Endodermal cell (in vitro differentiated cells): ENCODE measurements around the gene STYK1. TPM values are rescaled to one million over a fixed set of nuclear protein-coding genes. Genes with fewer than 3 reads are reported as not detected.

Source experiments
- DNase-seq: peaks from one replicate; pipeline ENCODE4 v3.0.0-alpha.2; 2017
- H3K27ac ChIP-seq: 2 replicates; pipeline ENCODE4 v1.5.1; 2013; ENCODE audit warnings: mild to moderate bottlenecking, low read depth, low read length, moderate library complexity
- H3K27me3 ChIP-seq: 2 replicates; pipeline ENCODE4 v1.6.1; 2013; ENCODE audit warnings: mild to moderate bottlenecking, low read length, moderate library complexity; ENCODE audit not compliant: insufficient read depth, control insufficient read depth, poor library complexity, severe bottlenecking
- H3K36me3 ChIP-seq: 2 replicates; pipeline ENCODE4 v1.7.0; 2013; ENCODE audit warnings: mild to moderate bottlenecking, low read length, moderate library complexity; ENCODE audit not compliant: control insufficient read depth, insufficient read depth
- H3K4me1 ChIP-seq: one replicate; pipeline ENCODE4 v1.7.0; 2013; ENCODE audit warnings: low read length; ENCODE audit not compliant: control insufficient read depth, insufficient read depth
- H3K4me3 ChIP-seq: 2 replicates; pipeline ENCODE4 v1.5.1; 2013; ENCODE audit warnings: mild to moderate bottlenecking, low read length, moderate library complexity
- H3K9ac ChIP-seq: 2 replicates; pipeline ENCODE4 v1.6.1; 2013; ENCODE audit warnings: mild to moderate bottlenecking, low read length, moderate library complexity; ENCODE audit not compliant: poor library complexity, severe bottlenecking; ENCODE audit errors: extremely low read depth
- H3K9me3 ChIP-seq: 2 replicates; pipeline ENCODE4 v1.6.1; 2013; ENCODE audit warnings: mild to moderate bottlenecking, low read length, moderate library complexity; ENCODE audit not compliant: control insufficient read depth
- H3K27ac Mint-ChIP-seq: 2 replicates; pipeline ENCODE4 v1.8.0; 2020; ENCODE audit warnings: mixed read lengths
- H3K27me3 Mint-ChIP-seq: 2 replicates; pipeline ENCODE4 v1.8.0; 2021; ENCODE audit warnings: mild to moderate bottlenecking, mixed read lengths; ENCODE audit not compliant: insufficient read depth
- H3K36me3 Mint-ChIP-seq: 2 replicates; pipeline ENCODE4 v1.8.0; 2020; ENCODE audit warnings: low read depth, mixed read lengths
- H3K4me1 Mint-ChIP-seq: 2 replicates; pipeline ENCODE4 v1.8.0; 2020; ENCODE audit warnings: mixed read lengths
- H3K4me3 Mint-ChIP-seq: 2 replicates; pipeline ENCODE4 v1.8.0; 2020; ENCODE audit warnings: mild to moderate bottlenecking, moderate library complexity, mixed read lengths
- H3K9me3 Mint-ChIP-seq: 2 replicates; pipeline ENCODE4 v1.8.0; 2020; ENCODE audit warnings: mild to moderate bottlenecking, mixed read lengths
- WGBS, 2 experiments: methylation state at CpG; one replicate each; pipeline versions ENCODE4 v1.1.5 to v1.1.7; 2013; ENCODE audit warnings: missing lambda C conversion rate in 2 of 2, mixed read lengths in 1 of 2; ENCODE audit not compliant: insufficient coverage in 1 of 2, insufficient read length in 1 of 2; 5-methylcytosine and 5-hydroxymethylcytosine counted together
- total RNA-seq, 2 donors: library from RNA; stranded (reverse); fragmentation: NEBNext Ultra II Directional in 1 of 2; extraction: Animal tissue kit (Norgen Biotek cat#: 25700) in 1 of 2; gene quantifications; 2 replicates in 1 of 2; 3 replicates in 1 of 2; pipeline ENCODE4 v1.2.1, GENCODE V29; 2021
- TF ChIP-seq, protein P1 (sequence below): fragments of 200-600 bp; sonication (generic); conservative IDR thresholded peaks from 2 replicates; pipeline ENCODE4 v1.5.0; 2021; ENCODE audit warnings: antibody characterized with exemption, mild to moderate bottlenecking

Gene STYK1
- total RNA-seq, 2 donors from 2014 or later: 3.3 to 4.5 TPM

DNA sequence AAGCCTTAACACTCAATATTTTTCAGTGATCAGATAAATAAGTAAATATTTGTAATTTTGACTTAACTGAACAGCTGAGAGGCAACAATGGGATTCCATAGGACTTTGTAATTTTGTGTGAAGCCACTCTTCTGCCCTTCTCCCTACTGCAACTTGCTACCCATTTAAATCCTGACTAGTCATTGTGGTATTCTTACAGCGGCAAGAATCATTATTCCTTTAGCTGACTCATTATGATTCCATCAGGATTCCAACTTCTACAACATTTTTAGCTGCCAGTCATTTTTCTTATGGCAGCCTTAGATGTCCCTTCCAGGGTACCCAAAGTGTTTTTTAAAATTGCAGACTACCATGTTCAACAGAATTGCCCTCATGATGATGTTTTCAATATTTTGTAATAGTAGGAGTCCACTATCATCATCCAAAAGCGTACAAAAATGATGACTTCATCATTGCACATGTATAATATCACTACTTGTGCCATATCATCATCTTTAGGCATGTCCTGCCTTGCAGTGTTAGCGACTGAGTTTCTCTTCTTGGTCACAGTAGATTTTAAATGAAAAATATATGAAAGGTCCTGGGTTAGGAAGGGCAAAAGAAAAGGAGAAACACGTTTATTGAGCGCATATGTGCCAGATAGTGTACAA is 55.4 kb downstream of the STYK1 start:
- Histone ChIP-seq H3K27ac (no peak overlapping the region), H3K36me3 (no peaks in the 10 kb centered on the region), H3K4me1 (no peaks in the 10 kb centered on the region), H3K9ac (no peak overlapping the region), H3K9me3 (no peaks in the 10 kb centered on the region), H3K4me3 (no peak overlapping the region), H3K27me3 (peaks cover 17% of the 10 kb centered on the region)
- H3K27me3 Mint-ChIP-seq: no peaks in the 10 kb centered on the region
- no peaks in the 10 kb centered on the region for H3K9me3 Mint-ChIP-seq
- no peak for DNase-seq
- H3K36me3 Mint-ChIP-seq: no peaks in the 10 kb centered on the region
- H3K4me3 Mint-ChIP-seq: no peak overlapping the region
- 76 to 79% methylated on average over 2 to 5 of the region's 5 CpGs for whole genome bisulfite sequencing, 2 experiments
- H3K27ac Mint-ChIP-seq: no peak overlapping the region
- peaks cover 4% of the 10 kb centered on the region for H3K4me1 Mint-ChIP-seq
- TF ChIP-seq, protein P1, sequence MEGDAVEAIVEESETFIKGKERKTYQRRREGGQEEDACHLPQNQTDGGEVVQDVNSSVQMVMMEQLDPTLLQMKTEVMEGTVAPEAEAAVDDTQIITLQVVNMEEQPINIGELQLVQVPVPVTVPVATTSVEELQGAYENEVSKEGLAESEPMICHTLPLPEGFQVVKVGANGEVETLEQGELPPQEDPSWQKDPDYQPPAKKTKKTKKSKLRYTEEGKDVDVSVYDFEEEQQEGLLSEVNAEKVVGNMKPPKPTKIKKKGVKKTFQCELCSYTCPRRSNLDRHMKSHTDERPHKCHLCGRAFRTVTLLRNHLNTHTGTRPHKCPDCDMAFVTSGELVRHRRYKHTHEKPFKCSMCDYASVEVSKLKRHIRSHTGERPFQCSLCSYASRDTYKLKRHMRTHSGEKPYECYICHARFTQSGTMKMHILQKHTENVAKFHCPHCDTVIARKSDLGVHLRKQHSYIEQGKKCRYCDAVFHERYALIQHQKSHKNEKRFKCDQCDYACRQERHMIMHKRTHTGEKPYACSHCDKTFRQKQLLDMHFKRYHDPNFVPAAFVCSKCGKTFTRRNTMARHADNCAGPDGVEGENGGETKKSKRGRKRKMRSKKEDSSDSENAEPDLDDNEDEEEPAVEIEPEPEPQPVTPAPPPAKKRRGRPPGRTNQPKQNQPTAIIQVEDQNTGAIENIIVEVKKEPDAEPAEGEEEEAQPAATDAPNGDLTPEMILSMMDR: no peak

DNA sequence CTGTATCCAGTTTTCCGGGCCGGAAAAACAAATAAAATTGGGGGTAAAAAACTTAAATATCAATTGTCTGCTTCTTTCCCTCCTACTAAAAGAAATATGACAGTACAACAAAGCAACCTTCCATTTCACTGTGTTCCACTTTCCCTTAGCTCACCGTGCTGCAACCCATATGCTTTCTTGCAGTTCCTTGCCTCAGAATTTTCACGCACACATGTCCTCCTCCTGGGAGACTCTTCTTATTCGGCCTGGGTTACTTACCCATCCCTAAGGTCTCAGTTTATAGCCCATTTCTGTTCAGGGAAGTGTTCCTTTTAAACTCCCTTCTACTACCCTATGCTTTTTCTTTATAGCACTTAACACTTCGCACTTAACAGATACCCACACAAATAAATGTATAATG is 56.0 kb downstream of the STYK1 start:
- TF ChIP-seq, protein P1: no peak
- H3K4me3 ChIP-seq: no peak overlapping the region
- WGBS, 2 experiments: 80 to 90% methylated on average over 4 to 6 of the region's 6 CpGs
- DNase-seq: no peak
- Mint-ChIP-seq H3K27ac (no peak overlapping the region), H3K36me3 (no peaks in the 10 kb centered on the region), H3K4me3 (no peak overlapping the region), H3K4me1 (peaks cover 5% of the 10 kb centered on the region), H3K27me3 (no peaks in the 10 kb centered on the region), H3K9me3 (no peaks in the 10 kb centered on the region)
- no peaks in the 10 kb centered on the region for H3K36me3 ChIP-seq
- H3K9me3 ChIP-seq: no peaks in the 10 kb centered on the region
- no peak overlapping the region for H3K27ac ChIP-seq
- no peak overlapping the region for H3K9ac ChIP-seq
- H3K4me1 ChIP-seq: no peaks in the 10 kb centered on the region
- peaks cover 17% of the 10 kb centered on the region for H3K27me3 ChIP-seq

DNA sequence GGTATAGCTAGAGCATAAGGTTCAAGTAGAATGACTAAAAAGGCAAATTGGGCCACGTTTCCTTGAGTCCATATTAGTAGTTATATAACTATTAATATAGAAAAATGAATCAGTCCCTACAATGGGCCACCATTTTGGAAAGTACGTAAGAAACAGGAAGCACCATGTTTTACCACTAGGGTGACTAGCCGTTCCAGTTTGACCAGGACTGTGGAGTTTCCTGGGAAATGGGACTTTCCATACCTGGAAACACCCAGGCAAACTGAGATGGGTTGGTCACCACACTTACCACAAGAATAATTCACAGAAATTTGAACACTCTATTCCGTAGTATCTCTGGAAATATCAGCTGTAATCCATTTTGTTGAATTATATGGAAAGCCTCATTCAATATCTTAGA is 58.3 kb downstream of the STYK1 start:
- DNase-seq: no peak
- no peak overlapping the region for H3K27ac Mint-ChIP-seq
- H3K4me3 Mint-ChIP-seq: no peak overlapping the region
- Histone ChIP-seq H3K4me3 (no peak overlapping the region), H3K27me3 (peaks cover 17% of the 10 kb centered on the region), H3K9me3 (no peaks in the 10 kb centered on the region), H3K27ac (no peak overlapping the region), H3K9ac (no peak overlapping the region), H3K36me3 (no peaks in the 10 kb centered on the region), H3K4me1 (no peaks in the 10 kb centered on the region)
- peaks cover 22% of the 10 kb centered on the region for H3K4me1 Mint-ChIP-seq
- no peaks in the 10 kb centered on the region for H3K9me3 Mint-ChIP-seq
- H3K27me3 Mint-ChIP-seq: no peaks in the 10 kb centered on the region
- TF ChIP-seq, protein P1: peak; percentile 67
- WGBS, 2 experiments: 98 to 100% methylated on average over 2 to 3 of the region's 4 CpGs
- peaks cover 12% of the 10 kb centered on the region for H3K36me3 Mint-ChIP-seq
